Small intestine (tissue), 7 donors: ENCODE data around the gene KDM5A. TPM values are rescaled to one million over a fixed set of nuclear protein-coding genes. Genes with fewer than 3 reads are reported as not detected.

Experiments used
- DNase-seq, 2 donors: peaks; one replicate each; pipeline versions ENCODE4 v3.0.0 to v3.0.0-alpha.2; 2013
- FAIRE-seq: peaks from 2 replicates; lab custom pipeline; 2012; peaks lifted over from hg19 to GRCh38; lab: Jason Lieb, UNC
- H3K27ac ChIP-seq, 3 donors: one replicate each; pipeline ENCODE4 v1.5.1; 2013; ENCODE audit warnings: low read length in 2 of 3, mild to moderate bottlenecking in 2 of 3, control low read depth in 1 of 3, inconsistent platforms in 1 of 3, low read depth in 1 of 3, moderate library complexity in 1 of 3
- H3K27me3 ChIP-seq, 3 donors: one replicate each; pipeline ENCODE4 v1.6.1; 2013; ENCODE audit warnings: low read length in 3 of 3, inconsistent platforms in 1 of 3; ENCODE audit not compliant: control insufficient read depth in 3 of 3, insufficient read depth in 3 of 3
- H3K36me3 ChIP-seq, 3 donors: one replicate each; pipeline ENCODE4 v1.6.1; 2013; ENCODE audit warnings: low read length in 3 of 3, inconsistent platforms in 1 of 3, low read depth in 1 of 3, mild to moderate bottlenecking in 1 of 3, moderate library complexity in 1 of 3; ENCODE audit not compliant: control insufficient read depth in 3 of 3, insufficient read depth in 2 of 3
- H3K4me1 ChIP-seq, 3 donors: one replicate each; pipeline ENCODE4 v1.6.1; 2013; ENCODE audit warnings: low read length in 2 of 3, inconsistent platforms in 1 of 3, low read depth in 1 of 3, mild to moderate bottlenecking in 1 of 3, moderate library complexity in 1 of 3; ENCODE audit not compliant: control insufficient read depth in 3 of 3, insufficient read depth in 2 of 3
- H3K4me3 ChIP-seq, 3 donors: one replicate each; pipeline ENCODE4 v1.5.1; 2013; ENCODE audit warnings: low read length in 3 of 3, control low read depth in 1 of 3, inconsistent platforms in 1 of 3, low read depth in 1 of 3, mild to moderate bottlenecking in 1 of 3, moderate library complexity in 1 of 3
- H3K9me3 ChIP-seq, 2 donors: one replicate each; pipeline ENCODE4 v1.6.1; 2013; ENCODE audit warnings: low read depth in 1 of 2, low read length in 1 of 2; ENCODE audit not compliant: control insufficient read depth in 2 of 2, insufficient read depth in 1 of 2
- WGBS, 3 donors: extraction: QIAGEN DNeasy Blood & Tissue Kit; methylation state at CpG; one replicate each; pipeline ENCODE4 v1.1.7; 2013; 5-methylcytosine and 5-hydroxymethylcytosine counted together
- polyA plus RNA-seq, 4 donors: library from polyadenylated mRNA; stranded (reverse) in 3 of 4; unstranded in 1 of 4; fragments of 200-250 nt in 3 of 4; fragments of 120-200 nt in 1 of 4; gene quantifications; one replicate each; pipeline versions ENCODE4 v1.2.1 to v1.2.3, GENCODE V29; 2013
- donor health status: healthy with polysubstance abuse.
- donor health status: control.
- donor health status: control.
- donor health status: Bipolar disorder and iron deficiency.
- donor health status: healthy.

Gene KDM5A
- polyA plus RNA-seq, 4 donors = 4.1 to 26.9 (median 8.0) TPM

DNA sequence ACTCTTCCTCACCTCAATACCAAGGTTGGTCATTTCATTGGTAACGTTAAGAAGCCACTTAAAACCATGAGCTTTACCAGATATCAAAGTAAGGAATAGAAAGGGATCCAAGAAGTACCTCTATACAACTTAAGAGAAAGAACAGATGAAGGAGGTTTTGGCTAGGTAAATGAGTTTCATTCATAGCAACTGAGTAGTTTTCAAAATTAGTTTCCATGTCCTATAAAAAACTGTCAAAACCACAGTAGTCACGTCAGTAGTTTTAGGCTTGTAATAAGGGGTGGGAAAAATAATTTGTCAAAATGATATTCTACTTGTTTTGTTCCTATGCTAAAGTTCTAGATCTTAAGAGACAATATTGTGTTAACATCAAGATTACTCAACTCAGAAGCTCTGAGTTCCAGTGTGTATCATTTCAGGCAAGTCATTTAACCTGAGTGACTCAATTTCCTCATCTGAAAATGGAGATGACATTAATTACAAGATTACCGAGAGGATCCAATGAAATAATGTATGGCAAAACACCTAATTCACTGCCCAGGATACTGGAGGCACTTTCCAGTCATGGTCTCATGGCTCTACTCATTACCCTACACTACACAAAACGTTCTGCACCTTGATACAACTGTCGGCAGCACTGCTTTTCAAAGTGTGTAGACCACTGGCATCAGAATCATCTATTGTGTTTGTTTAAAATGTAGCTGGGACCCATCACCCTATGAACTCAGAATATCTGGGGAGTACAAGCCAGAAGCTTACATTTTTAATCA lies 102.4 kb downstream of the KDM5A start:
- FAIRE-seq = no peak
- no peak for DNase-seq
- Histone ChIP-seq H3K27me3 (no peaks in the 10 kb centered on the region), H3K36me3 (peaks cover 6 to 23% (median 9%) of the 10 kb centered on the region in 3 donors), H3K4me1 (no peaks in the 10 kb centered on the region), H3K27ac (no peak overlapping the region), H3K9me3 (no peaks in the 10 kb centered on the region), H3K4me3 (no peak overlapping the region)
- WGBS, 3 donors = 78 to 93% (median 81%) methylated on average over 5 of the region's 5 CpGs

DNA sequence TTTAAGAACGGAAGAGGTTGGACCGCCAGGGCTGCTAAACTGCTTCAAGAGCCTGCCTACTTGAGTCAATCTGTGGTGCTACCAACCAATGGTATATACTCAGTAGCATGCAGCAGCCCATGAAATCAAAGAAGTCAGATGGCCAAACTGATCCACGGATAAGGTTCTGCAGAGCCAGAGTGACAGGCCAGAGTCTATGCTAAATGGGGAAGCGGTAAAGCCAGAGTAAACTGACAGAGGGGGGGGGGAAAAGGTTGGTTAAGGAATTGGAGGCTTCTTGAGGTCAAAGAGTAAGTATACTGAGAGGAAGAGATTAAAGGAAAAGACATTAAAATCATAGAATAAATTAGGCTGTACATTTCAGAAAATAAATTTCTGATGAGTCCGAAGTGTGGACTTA lies 111.1 kb downstream of the KDM5A start:
- Histone ChIP-seq H3K9me3 (no peaks in the 10 kb centered on the region), H3K27me3 (no peaks in the 10 kb centered on the region), H3K4me1 (no peaks in the 10 kb centered on the region), H3K36me3 (peaks cover 0 to 4% (median 3%) of the 10 kb centered on the region in 3 donors), H3K4me3 (no peak overlapping the region), H3K27ac (no peak overlapping the region)
- no peak for DNase-seq
- no peak for FAIRE-seq
- 97 to 98% (median 98%) methylated on average over 5 of the region's 5 CpGs for WGBS, 3 donors

DNA sequence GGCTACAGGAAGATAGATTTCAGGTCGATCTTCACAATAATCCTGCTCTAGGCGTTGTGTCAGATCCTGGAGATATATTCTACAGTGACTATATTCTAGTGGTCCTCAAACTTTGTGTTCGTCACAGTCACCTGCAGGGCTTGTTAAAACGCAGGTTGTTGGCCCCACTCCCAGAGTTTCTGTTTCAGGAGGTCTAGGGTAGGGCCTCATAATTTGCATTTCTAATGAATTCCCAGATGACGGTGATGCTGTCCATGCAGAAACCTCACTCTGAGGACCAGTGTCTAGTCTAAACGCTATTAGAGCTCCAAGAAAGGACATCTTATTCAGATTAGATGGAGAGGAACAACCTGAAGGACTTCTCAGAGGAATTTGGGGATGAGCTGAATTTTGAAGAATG lies 113.3 kb downstream of the KDM5A start:
- H3K27ac ChIP-seq = no peak overlapping the region
- FAIRE-seq = no peak
- H3K9me3 ChIP-seq = no peaks in the 10 kb centered on the region
- no peaks in the 10 kb centered on the region for H3K36me3 ChIP-seq
- no peak overlapping the region for H3K4me3 ChIP-seq
- H3K4me1 ChIP-seq = no peaks in the 10 kb centered on the region
- WGBS, 3 donors = 78 to 85% (median 78%) methylated on average over 6 of the region's 6 CpGs
- H3K27me3 ChIP-seq = no peaks in the 10 kb centered on the region
- DNase-seq = no peak

DNA sequence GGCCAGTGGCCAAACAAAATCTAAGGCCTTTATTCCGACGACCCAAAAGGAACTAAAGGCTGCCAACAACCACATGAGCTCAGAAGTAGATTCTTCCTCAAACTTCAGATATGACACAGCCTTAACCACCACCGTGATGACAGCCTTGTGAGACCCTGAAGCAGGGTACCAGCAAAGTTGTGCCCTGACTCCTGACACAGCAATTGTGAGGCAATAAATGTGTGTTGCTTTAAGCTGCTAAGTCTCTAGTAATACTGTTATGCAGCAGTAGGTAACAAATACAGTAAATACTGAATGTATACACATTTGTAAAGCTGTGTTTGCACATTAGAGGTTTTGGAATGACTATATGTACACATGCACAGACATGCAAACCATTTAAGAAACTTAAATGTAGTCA lies 115.7 kb downstream of the KDM5A start:
- no peaks in the 10 kb centered on the region for H3K4me1 ChIP-seq
- FAIRE-seq (no peak), DNase-seq (no peak)
- H3K36me3 ChIP-seq = no peaks in the 10 kb centered on the region
- 51 to 70% (median 70%) methylated on average over 3 of the region's 3 CpGs for WGBS, 3 donors
- H3K4me3 ChIP-seq = no peak overlapping the region
- no peaks in the 10 kb centered on the region for H3K9me3 ChIP-seq
- H3K27ac ChIP-seq = no peak overlapping the region
- peaks cover 0 to 6% (median 0%) of the 10 kb centered on the region in 3 donors for H3K27me3 ChIP-seq

DNA sequence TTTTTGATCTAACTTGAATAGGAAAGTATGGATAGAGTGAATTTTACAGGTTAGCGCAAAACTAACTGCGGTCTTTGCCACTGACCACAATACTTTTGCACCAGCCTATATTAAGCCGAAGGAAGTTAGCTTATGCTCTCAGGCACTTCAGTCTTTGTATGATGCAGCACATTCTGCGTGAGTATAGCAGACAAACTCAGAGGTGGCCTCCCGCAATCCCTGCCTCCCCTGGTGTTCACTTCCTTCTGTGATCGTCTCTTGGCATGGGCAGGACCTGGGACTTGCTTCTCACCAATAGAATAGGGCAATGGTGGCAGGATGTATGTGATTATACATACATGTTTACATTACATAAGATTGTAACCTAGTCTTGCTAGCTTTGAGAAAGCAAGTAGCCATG lies 116.2 kb downstream of the KDM5A start:
- DNase-seq (no peak), FAIRE-seq (no peak)
- no peaks in the 10 kb centered on the region for H3K36me3 ChIP-seq

GRCh38 chr12:271161-271560 lies 118.0 kb downstream of the KDM5A start:
- Histone ChIP-seq H3K27ac (no peak overlapping the region), H3K9me3 (no peaks in the 10 kb centered on the region), H3K36me3 (no peaks in the 10 kb centered on the region), H3K4me1 (no peaks in the 10 kb centered on the region), H3K27me3 (peaks cover 0 to 20% (median 0%) of the 10 kb centered on the region in 3 donors), H3K4me3 (no peak overlapping the region)
- DNase-seq (no peak), FAIRE-seq (no peak)
- 64 to 72% (median 67%) methylated on average over 4 of the region's 4 CpGs for WGBS, 3 donors

More for the DNA sequence above, 116.2 kb downstream of the KDM5A start:
- Histone ChIP-seq H3K4me3 (no peak overlapping the region), H3K9me3 (no peaks in the 10 kb centered on the region), H3K27me3 (peaks cover 0 to 10% (median 0%) of the 10 kb centered on the region in 3 donors), H3K27ac (no peak overlapping the region), H3K4me1 (no peaks in the 10 kb centered on the region)
- WGBS, 3 donors = 87 to 92% (median 90%) methylated on average over 6 of the region's 6 CpGs

DNA sequence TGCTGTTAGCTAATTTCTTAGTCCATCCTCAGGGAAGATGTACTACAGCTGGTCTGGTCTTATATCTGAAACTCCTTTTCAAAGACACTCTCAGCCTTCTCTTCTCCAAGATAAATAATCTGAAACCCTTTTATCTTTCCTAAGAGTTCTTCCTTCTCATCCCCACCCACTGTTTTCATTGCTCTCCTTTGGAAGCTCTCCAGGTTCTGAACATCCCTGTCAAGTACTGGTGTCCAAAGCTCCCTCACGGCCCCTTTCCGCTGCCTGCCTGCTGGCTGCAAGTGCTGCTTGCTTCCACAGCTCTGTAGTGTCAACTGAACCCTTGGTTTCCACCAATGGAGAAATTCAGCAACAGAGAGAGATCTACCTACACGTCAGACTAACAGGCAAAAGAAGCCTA lies 119.9 kb downstream of the KDM5A start:
- no peak overlapping the region for H3K27ac ChIP-seq
- 42 to 51% (median 51%) methylated on average over 3 of the region's 3 CpGs for WGBS, 3 donors
- H3K36me3 ChIP-seq = no peaks in the 10 kb centered on the region
- DNase-seq (no peak), FAIRE-seq (no peak)
- no peak overlapping the region for H3K4me3 ChIP-seq
- no peaks in the 10 kb centered on the region for H3K4me1 ChIP-seq
- H3K9me3 ChIP-seq = no peaks in the 10 kb centered on the region
- H3K27me3 ChIP-seq = peaks cover 0 to 20% (median 0%) of the 10 kb centered on the region in 3 donors

DNA sequence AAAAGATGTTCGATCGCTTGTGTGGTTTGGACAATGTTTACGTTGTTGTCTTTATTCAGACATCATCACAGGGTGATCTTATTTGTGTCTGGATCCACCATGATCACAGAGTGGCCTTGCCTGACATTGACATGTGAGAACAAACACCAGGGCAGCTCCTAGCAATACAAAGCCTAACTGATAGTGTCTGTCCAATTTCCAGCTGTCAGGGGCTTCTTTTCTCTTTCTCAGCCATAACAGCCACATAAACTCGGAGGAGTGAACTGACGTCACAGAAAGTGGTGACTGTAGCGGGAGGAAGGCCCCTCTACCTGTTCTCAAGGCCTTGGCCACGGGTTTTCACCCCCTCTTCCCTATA lies 120.7 kb downstream of the KDM5A start:
- Histone ChIP-seq H3K4me3 (no peak overlapping the region), H3K36me3 (no peaks in the 10 kb centered on the region), H3K4me1 (no peaks in the 10 kb centered on the region), H3K9me3 (no peaks in the 10 kb centered on the region), H3K27me3 (peaks cover 0 to 20% (median 0%) of the 10 kb centered on the region in 3 donors), H3K27ac (no peak overlapping the region)
- FAIRE-seq = no peak
- WGBS, 3 donors = 40 to 45% (median 43%) methylated on average over 7 of the region's 7 CpGs
- DNase-seq = no peak
